Measurements from ENCODE around the gene MRPL40. TPM values are rescaled to one million over a fixed set of nuclear protein-coding genes. Genes with fewer than 3 reads are reported as not detected.

Gene MRPL40
- polyA plus RNA-seq, 1 donor from 2014 or later, result 32.5 TPM

- peaks cover 9% of the 10 kb centered on the region for H3K36me3 ChIP-seq (ENCODE audit: insufficient read depth, low read length)
- no peak overlapping the region for H2AFZ ChIP-seq (ENCODE audit: low read depth, low read length)
- H3K79me2 ChIP-seq (replicated peaks; ENCODE audit: insufficient read depth, low read length), result peaks cover 47% of the 10 kb centered on the region
- H4K20me1 ChIP-seq (ENCODE audit: insufficient read depth), result no peaks in the 10 kb centered on the region
- no peaks in the 10 kb centered on the region for H3K9me3 ChIP-seq (ENCODE audit: low read length)
- no peak overlapping the region for H3K9ac ChIP-seq (ENCODE audit: low read length)
- H3K27ac ChIP-seq (ENCODE audit: low read length), result no peak overlapping the region
- H3K27me3 ChIP-seq (ENCODE audit: insufficient read depth, low read depth, low read length), result no peaks in the 10 kb centered on the region
- H3K4me3 ChIP-seq (ENCODE audit: low read length), result no peak overlapping the region
- H3F3A ChIP-seq (ENCODE audit: insufficient read depth, low read length, poor library complexity, severe bottlenecking), result no peaks in the 10 kb centered on the region
- TF ChIP-seq MXI1 (conservative IDR thresholded peaks at IDR 0.05; ENCODE audit: poor library complexity, severe bottlenecking), result no peak
- TF ChIP-seq RAD21 (conservative IDR thresholded peaks at IDR 0.05), result no peak
- no peak for TF ChIP-seq REST (IDR thresholded peaks at IDR 0.05; ENCODE audit: borderline replicate concordance)
- TF ChIP-seq TAF1 (IDR thresholded peaks at IDR 0.05; ENCODE audit: low read depth), result no peak
- TF ChIP-seq EZH2 (IDR thresholded peaks at IDR 0.05; ENCODE audit: borderline replicate concordance, insufficient read depth, low read length, poor library complexity, severe bottlenecking), result no peak
- no peak for TF ChIP-seq EP300 (conservative IDR thresholded peaks at IDR 0.05; ENCODE audit: poor library complexity, severe bottlenecking)
- no peak for TF ChIP-seq POLR2AphosphoS5 (IDR thresholded peaks at IDR 0.05)
- TF ChIP-seq SMC3 (conservative IDR thresholded peaks at IDR 0.05; ENCODE audit: poor library complexity), result no peak
- no peak for TF ChIP-seq CTCF (IDR thresholded peaks at IDR 0.05; ENCODE audit: poor library complexity, severe bottlenecking)
- H3K4me2 ChIP-seq (ENCODE audit: low read length), result no peak overlapping the region
- no peaks in the 10 kb centered on the region for H3K9me2 ChIP-seq (ENCODE audit: insufficient read depth, low read length)
Observed at GRCh38 chr22:19440411-19441195, 8.3 kb downstream of the MRPL40 start.

DNA sequence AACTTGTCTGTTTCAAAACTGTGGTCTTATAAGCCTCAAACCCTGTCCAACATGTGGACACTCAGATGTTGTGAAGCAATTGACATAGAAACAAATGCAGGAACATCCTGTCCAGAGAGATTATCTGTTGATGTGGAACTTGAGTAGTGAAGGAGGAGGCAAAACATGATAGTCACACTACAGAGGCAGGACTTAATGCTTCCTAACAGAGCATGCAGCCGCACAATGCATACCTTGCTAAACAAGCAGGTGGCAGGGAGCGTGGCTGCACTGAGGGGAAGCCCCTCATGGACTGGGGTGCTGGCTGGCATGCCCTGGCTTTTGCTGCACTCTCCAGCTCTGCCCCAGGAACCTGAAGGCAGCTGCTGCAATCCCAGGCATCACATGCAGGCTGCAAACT, 9.8 kb downstream of the MRPL40 start:
- Histone ChIP-seq H3F3A (ENCODE audit: insufficient read depth, low read length, poor library complexity, severe bottlenecking) (no peaks in the 10 kb centered on the region), H3K9me3 (ENCODE audit: low read length) (no peaks in the 10 kb centered on the region), H3K9me2 (ENCODE audit: insufficient read depth, low read length) (no peaks in the 10 kb centered on the region), H3K4me2 (ENCODE audit: low read length) (no peak overlapping the region), H3K27me3 (ENCODE audit: insufficient read depth, low read depth, low read length) (no peaks in the 10 kb centered on the region), H3K79me2 (replicated peaks; ENCODE audit: insufficient read depth, low read length) (peaks cover 61% of the 10 kb centered on the region), H2AFZ (ENCODE audit: low read depth, low read length) (no peak overlapping the region), H4K20me1 (ENCODE audit: insufficient read depth) (no peaks in the 10 kb centered on the region), H3K36me3 (ENCODE audit: insufficient read depth, low read length) (peaks cover 9% of the 10 kb centered on the region), H3K4me3 (ENCODE audit: low read length) (no peak overlapping the region), H3K27ac (ENCODE audit: low read length) (no peak overlapping the region), H3K9ac (ENCODE audit: low read length) (no peak overlapping the region)
- TF ChIP-seq EP300 (conservative IDR thresholded peaks at IDR 0.05; ENCODE audit: poor library complexity, severe bottlenecking), result no peak
- no peak for TF ChIP-seq POLR2AphosphoS5 (IDR thresholded peaks at IDR 0.05)
- no peak for TF ChIP-seq REST (IDR thresholded peaks at IDR 0.05; ENCODE audit: borderline replicate concordance)
- TF ChIP-seq RAD21 (conservative IDR thresholded peaks at IDR 0.05), result no peak
- TF ChIP-seq SMC3 (conservative IDR thresholded peaks at IDR 0.05; ENCODE audit: poor library complexity), result no peak
- TF ChIP-seq EZH2 (IDR thresholded peaks at IDR 0.05; ENCODE audit: borderline replicate concordance, insufficient read depth, low read length, poor library complexity, severe bottlenecking), result no peak
- no peak for TF ChIP-seq MXI1 (conservative IDR thresholded peaks at IDR 0.05; ENCODE audit: poor library complexity, severe bottlenecking)
- TF ChIP-seq TAF1 (IDR thresholded peaks at IDR 0.05; ENCODE audit: low read depth), result no peak
- no peak for TF ChIP-seq CTCF (IDR thresholded peaks at IDR 0.05; ENCODE audit: poor library complexity, severe bottlenecking)
